Smooth muscle cell (in vitro differentiated cells): Measurements from ENCODE around the gene GLCE. TPM values are rescaled to one million over a fixed set of nuclear protein-coding genes. Genes with fewer than 3 reads are reported as not detected.

ENCODE experiments used
- DNase-seq: peaks from one replicate; lab custom pipeline; 2025; ENCODE audit not compliant: unreplicated experiment; lab: John Stamatoyannopoulos, UW
- H2AFZ ChIP-seq: fragments of 200-600 bp; sonication (generic); 2 replicates; pipeline ENCODE4 v1.6.0; 2016; ENCODE audit warnings: antibody characterized with exemption, low read depth, mild to moderate bottlenecking
- H3F3A ChIP-seq: fragments of 200-600 bp; sonication (generic); 2 replicates; pipeline ENCODE4 v1.6.0; 2017; ENCODE audit warnings: antibody characterized with exemption, low read depth
- H3K27ac ChIP-seq: fragments of 200-600 bp; sonication (generic); 2 replicates; pipeline ENCODE4 v1.5.1; 2016; ENCODE audit warnings: low read depth, mild to moderate bottlenecking
- H3K27me3 ChIP-seq: fragments of 200-600 bp; sonication (generic); 2 replicates; pipeline ENCODE4 v1.6.1; 2016; ENCODE audit warnings: low read depth, mild to moderate bottlenecking
- H3K36me3 ChIP-seq: fragments of 200-600 bp; sonication (generic); 2 replicates; pipeline ENCODE4 v1.5.1; 2016; ENCODE audit warnings: low read depth
- H3K4me1 ChIP-seq: fragments of 200-600 bp; sonication (generic); 2 replicates; pipeline ENCODE4 v1.5.1; 2016; ENCODE audit warnings: low read depth
- H3K4me2 ChIP-seq: fragments of 200-600 bp; sonication (generic); 2 replicates; pipeline ENCODE4 v1.6.0; 2016; ENCODE audit warnings: mild to moderate bottlenecking
- H3K4me3 ChIP-seq: fragments of 200-600 bp; sonication (generic); 2 replicates; pipeline ENCODE4 v1.5.1; 2016; ENCODE audit warnings: mild to moderate bottlenecking
- H3K79me2 ChIP-seq: fragments of 200-600 bp; sonication (generic); 2 replicates; pipeline ENCODE4 v1.6.0; 2016; ENCODE audit warnings: low read depth, mild to moderate bottlenecking
- H3K9ac ChIP-seq: fragments of 200-600 bp; sonication (generic); 2 replicates; pipeline ENCODE4 v1.6.0; 2016; ENCODE audit warnings: low read depth
- H3K9me3 ChIP-seq: fragments of 200-600 bp; sonication (generic); replicated peaks from 2 replicates; pipeline ENCODE4 v1.5.1; 2016; ENCODE audit warnings: low read depth
- H4K20me1 ChIP-seq: fragments of 200-600 bp; sonication (generic); 2 replicates; pipeline ENCODE4 v1.6.0; 2016; ENCODE audit warnings: low read depth
- WGBS: methylation state at CpG from one replicate; pipeline ENCODE4 v1.1.7; 2016; ENCODE audit warnings: low lambda C conversion rate; 5-methylcytosine and 5-hydroxymethylcytosine counted together
- polyA plus RNA-seq: library from polyadenylated mRNA; unstranded; fragments of >200 nt; fragmentation: Nextera tagmentation; extraction: Ambion mirVana; gene quantifications from 2 replicates; pipeline ENCODE4 v1.2.1, GENCODE V29; 2016
- total RNA-seq: library from RNA; depleted of rRNA; stranded (reverse); fragments of >200 nt; gene quantifications from 2 replicates; pipeline ENCODE4 v1.2.3, GENCODE V29; 2014
- TF ChIP-seq, protein P1 (sequence below): fragments of 200-600 bp; sonication (generic); IDR thresholded peaks from 2 replicates; pipeline ENCODE4 v1.5.1; 2017; ENCODE audit warnings: borderline replicate concordance, mild to moderate bottlenecking, antibody characterized with exemption; ENCODE audit not compliant: insufficient read depth, poor library complexity, severe bottlenecking

Gene GLCE
- total and polyA plus RNA-seq, 2 experiments from 2014 or later: 8.3 to 26.6 TPM

DNA sequence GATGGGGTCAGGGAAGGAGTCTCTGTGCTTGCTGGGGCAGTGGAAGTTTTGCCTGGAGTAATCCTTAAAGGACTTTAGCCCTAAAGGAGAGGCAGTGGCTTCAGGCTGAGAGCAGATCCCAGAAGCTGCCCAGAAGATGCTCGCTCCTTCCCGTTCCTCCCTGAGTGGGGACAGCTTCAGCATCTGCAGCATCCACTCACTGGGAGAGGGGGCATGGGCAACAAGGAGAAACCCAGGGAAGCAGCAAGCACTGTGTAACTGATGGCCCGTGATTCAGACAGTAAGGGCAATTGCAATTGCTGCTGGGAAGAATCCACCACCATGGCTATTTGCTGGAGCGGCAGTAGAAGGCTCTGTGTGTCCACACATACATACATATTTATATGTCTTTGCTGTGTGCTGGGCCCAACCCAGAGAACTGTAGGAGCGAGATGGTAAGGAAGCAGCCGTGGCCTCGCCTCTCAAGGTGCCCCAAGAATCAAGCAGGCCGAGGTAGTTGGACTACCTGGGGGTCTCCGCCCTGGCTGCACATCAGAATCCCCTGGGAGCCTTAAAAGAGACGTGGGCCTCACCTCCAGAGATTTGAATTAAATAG lies 132.5 kb downstream of the GLCE start:
- DNase-seq: no peak
- no peak overlapping the region for H3K4me2 ChIP-seq
- H3K9me3 ChIP-seq: no peaks in the 10 kb centered on the region
- no peak overlapping the region for H3K4me3 ChIP-seq
- 95% methylated on average over 10 of the region's 10 CpGs for WGBS
- no peaks in the 10 kb centered on the region for H4K20me1 ChIP-seq
- H3F3A ChIP-seq: no peaks in the 10 kb centered on the region
- H3K36me3 ChIP-seq: no peaks in the 10 kb centered on the region
- H3K27ac ChIP-seq: no peak overlapping the region
- H3K9ac ChIP-seq: no peak overlapping the region
- H3K79me2 ChIP-seq: no peaks in the 10 kb centered on the region
- TF ChIP-seq, protein P1, sequence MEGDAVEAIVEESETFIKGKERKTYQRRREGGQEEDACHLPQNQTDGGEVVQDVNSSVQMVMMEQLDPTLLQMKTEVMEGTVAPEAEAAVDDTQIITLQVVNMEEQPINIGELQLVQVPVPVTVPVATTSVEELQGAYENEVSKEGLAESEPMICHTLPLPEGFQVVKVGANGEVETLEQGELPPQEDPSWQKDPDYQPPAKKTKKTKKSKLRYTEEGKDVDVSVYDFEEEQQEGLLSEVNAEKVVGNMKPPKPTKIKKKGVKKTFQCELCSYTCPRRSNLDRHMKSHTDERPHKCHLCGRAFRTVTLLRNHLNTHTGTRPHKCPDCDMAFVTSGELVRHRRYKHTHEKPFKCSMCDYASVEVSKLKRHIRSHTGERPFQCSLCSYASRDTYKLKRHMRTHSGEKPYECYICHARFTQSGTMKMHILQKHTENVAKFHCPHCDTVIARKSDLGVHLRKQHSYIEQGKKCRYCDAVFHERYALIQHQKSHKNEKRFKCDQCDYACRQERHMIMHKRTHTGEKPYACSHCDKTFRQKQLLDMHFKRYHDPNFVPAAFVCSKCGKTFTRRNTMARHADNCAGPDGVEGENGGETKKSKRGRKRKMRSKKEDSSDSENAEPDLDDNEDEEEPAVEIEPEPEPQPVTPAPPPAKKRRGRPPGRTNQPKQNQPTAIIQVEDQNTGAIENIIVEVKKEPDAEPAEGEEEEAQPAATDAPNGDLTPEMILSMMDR: no peak
- H3K27me3 ChIP-seq: peaks cover 32% of the 10 kb centered on the region
- no peak overlapping the region for H2AFZ ChIP-seq
- no peaks in the 10 kb centered on the region for H3K4me1 ChIP-seq

DNA sequence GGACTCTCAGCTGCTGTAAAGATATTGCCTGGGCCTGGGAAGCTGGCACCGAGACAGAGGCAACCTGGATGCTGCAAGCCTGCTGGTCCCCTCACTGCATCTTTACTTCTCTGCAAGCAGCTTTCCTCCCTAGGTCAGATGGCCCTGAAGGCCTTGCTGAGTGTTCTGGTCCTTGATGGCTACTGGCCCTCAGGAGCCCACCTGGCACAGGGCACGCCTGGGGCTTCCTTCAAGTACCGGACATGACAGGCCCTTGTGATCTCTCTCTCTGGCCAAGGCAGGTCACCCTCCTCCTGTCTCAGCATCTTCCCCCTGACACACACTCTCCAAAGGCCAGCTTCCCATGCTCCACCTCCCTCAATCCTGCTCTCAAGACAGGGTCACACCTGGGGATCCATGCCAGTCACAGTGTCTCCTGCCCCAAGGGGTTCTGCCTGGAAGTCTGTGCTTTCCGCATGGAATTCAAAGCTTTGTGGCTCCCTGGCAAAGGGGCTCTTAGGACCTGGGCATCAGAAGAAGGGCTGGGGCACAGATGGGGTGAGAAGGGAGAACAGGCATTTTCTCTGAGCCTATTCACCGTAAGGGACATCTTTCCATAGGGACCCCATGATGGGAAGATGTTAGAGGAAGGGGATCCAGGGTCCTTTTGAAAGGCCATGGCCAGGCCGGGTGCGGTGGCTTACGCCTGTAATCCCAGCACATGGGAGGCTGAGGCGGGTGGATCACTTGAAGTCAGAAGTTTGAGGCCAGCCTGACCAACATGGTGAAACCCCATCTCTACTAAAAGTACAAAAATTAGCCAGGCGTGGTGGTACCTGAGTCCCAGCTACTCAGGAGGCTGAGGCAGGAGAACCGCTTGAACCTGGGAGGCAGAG lies 133.5 kb downstream of the GLCE start:
- Histone ChIP-seq H3K79me2 (no peaks in the 10 kb centered on the region), H3K4me2 (no peak overlapping the region), H3K9me3 (no peaks in the 10 kb centered on the region), H4K20me1 (no peaks in the 10 kb centered on the region), H2AFZ (no peak overlapping the region), H3K4me3 (no peak overlapping the region), H3K4me1 (no peaks in the 10 kb centered on the region), H3K9ac (no peak overlapping the region), H3K27ac (no peak overlapping the region), H3K36me3 (no peaks in the 10 kb centered on the region), H3F3A (no peaks in the 10 kb centered on the region), H3K27me3 (peaks cover 42% of the 10 kb centered on the region)
- TF ChIP-seq, protein P1: no peak
- WGBS: 94% methylated on average over 11 of the region's 11 CpGs
- no peak for DNase-seq

DNA sequence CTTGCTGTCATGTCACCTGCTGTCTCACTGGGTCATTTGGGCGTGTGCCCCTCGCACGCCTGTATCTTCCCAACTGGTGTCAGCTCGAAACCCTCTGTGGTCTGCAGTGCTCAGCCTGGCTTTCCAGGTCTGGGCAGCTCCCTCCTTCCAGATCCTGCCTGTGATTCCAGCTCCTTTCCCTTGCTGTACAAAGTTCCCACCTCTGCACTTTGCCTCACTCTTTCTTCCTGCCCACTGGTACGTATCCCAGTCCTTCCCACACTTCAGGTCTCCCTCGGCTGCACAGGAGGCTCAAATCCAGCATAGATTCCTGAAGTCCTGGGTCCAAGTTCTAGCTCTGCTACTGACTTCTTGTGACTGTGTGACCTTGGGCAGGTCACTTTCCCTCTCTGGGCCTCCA lies 136.2 kb downstream of the GLCE start:
- Histone ChIP-seq H3K4me1 (peaks cover 5% of the 10 kb centered on the region), H3K4me2 (no peak overlapping the region), H3F3A (no peaks in the 10 kb centered on the region), H3K9ac (no peak overlapping the region), H3K27ac (no peak overlapping the region), H4K20me1 (no peaks in the 10 kb centered on the region), H3K4me3 (no peak overlapping the region), H2AFZ (no peak overlapping the region), H3K79me2 (no peaks in the 10 kb centered on the region), H3K36me3 (no peaks in the 10 kb centered on the region), H3K27me3 (peaks cover 61% of the 10 kb centered on the region), H3K9me3 (no peaks in the 10 kb centered on the region)
- DNase-seq: no peak
- TF ChIP-seq, protein P1: no peak
- WGBS: 91% methylated on average over 6 of the region's 6 CpGs
